ENCODE results near the gene TTR.

TTR gene

GRCh38 chr18:31555971-31556747, 35.5 kb upstream of the TTR start:
- DNase-seq (ENCODE audit: low read depth) = peak; percentile 76
- peak; percentile 78 for TF ChIP-seq CTCF (conservative IDR thresholded peaks at IDR 0.05; ENCODE audit: control insufficient read depth, insufficient read depth, low read depth, low read length)
- H3K4me3 ChIP-seq (ENCODE audit: control insufficient read depth, low read depth, low read length) = no peak overlapping the region

- no peak for TF ChIP-seq CTCF (conservative IDR thresholded peaks at IDR 0.05; ENCODE audit: control insufficient read depth, insufficient read depth, low read depth, low read length)
- no peak for DNase-seq (ENCODE audit: low read depth)
- H3K4me3 ChIP-seq (ENCODE audit: control insufficient read depth, low read depth, low read length) = no peak overlapping the region
Observed at GRCh38 chr18:31557446-31557845, 34.2 kb upstream of the TTR start.

- TF ChIP-seq CTCF (conservative IDR thresholded peaks at IDR 0.05; ENCODE audit: control insufficient read depth, insufficient read depth, low read depth, low read length) = no peak
- DNase-seq (ENCODE audit: low read depth) = no peak
- H3K4me3 ChIP-seq (ENCODE audit: control insufficient read depth, low read depth, low read length) = no peak overlapping the region
Observed at GRCh38 chr18:31558567-31558966, 33.1 kb upstream of the TTR start.

GRCh38 chr18:31562726-31563125, 29.0 kb upstream of the TTR start:
- no peak for DNase-seq (ENCODE audit: low read depth)
- no peak for TF ChIP-seq CTCF (conservative IDR thresholded peaks at IDR 0.05; ENCODE audit: control insufficient read depth, insufficient read depth, low read depth, low read length)
- no peak overlapping the region for H3K4me3 ChIP-seq (ENCODE audit: control insufficient read depth, low read depth, low read length)

DNA sequence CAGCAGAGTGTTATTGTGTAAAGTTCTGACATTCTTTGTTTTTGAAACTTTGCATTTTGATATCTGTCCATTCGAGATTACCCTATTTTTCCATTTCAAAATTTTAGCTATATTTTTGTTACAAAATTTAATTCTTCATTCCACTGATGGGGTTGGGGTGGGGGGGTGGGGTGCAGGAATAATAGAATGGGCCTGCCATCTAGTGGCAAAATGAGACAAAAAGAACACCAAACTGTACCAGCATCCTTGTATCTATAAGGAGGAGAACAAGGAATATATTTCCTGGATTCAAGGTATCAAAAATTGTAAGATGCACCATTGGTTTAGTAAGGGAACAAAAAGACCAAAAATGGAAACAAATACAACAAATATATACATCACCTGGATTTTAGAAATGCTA, 27.9 kb upstream of the TTR start:
- H3K4me3 ChIP-seq (ENCODE audit: control insufficient read depth, low read depth, low read length) = no peak overlapping the region
- DNase-seq (ENCODE audit: low read depth) = no peak
- no peak for TF ChIP-seq CTCF (conservative IDR thresholded peaks at IDR 0.05; ENCODE audit: control insufficient read depth, insufficient read depth, low read depth, low read length)

GRCh38 chr18:31565345-31565744, 26.3 kb upstream of the TTR start:
- H3K4me3 ChIP-seq (ENCODE audit: control insufficient read depth, low read depth, low read length) = no peak overlapping the region
- DNase-seq (ENCODE audit: low read depth) = no peak
- no peak for TF ChIP-seq CTCF (conservative IDR thresholded peaks at IDR 0.05; ENCODE audit: control insufficient read depth, insufficient read depth, low read depth, low read length)
